Subcutaneous abdominal adipose tissue (tissue), 5 donors: Measurements from ENCODE around the gene SCFD2.
"Not testable (repeated sequence)": the region's sequence is repeated elsewhere in the genome, so short reads cannot be mapped to it uniquely, and the experiment has no call there.

Experiments used
- H3K27ac ChIP-seq: one replicate; pipeline ENCODE4 v1.7.0; 2013; ENCODE audit warnings: low read depth, mild to moderate bottlenecking, inconsistent platforms, low read length, moderate library complexity
- H3K27me3 ChIP-seq, 5 donors: one replicate each; pipeline ENCODE4 v1.7.0; 2013; ENCODE audit warnings: low read length in 5 of 5, inconsistent platforms in 1 of 5; ENCODE audit not compliant: control insufficient read depth in 5 of 5, insufficient read depth in 4 of 5
- H3K36me3 ChIP-seq, 5 donors: one replicate each; pipeline ENCODE4 v1.7.0; 2013; ENCODE audit warnings: low read length in 5 of 5; ENCODE audit not compliant: control insufficient read depth in 5 of 5, insufficient read depth in 5 of 5
- H3K4me1 ChIP-seq, 5 donors: one replicate each; pipeline ENCODE4 v1.7.0; 2013; ENCODE audit warnings: low read length in 5 of 5, mild to moderate bottlenecking in 3 of 5, moderate library complexity in 1 of 5; ENCODE audit not compliant: control insufficient read depth in 5 of 5, insufficient read depth in 5 of 5
- H3K4me3 ChIP-seq, 5 donors: one replicate each; pipeline ENCODE4 v1.7.0; 2013; ENCODE audit warnings: low read length in 5 of 5, low read depth in 1 of 5
- H3K9ac ChIP-seq, 5 donors: one replicate each; pipeline ENCODE4 v1.7.0; 2013; ENCODE audit warnings: low read length in 5 of 5, mild to moderate bottlenecking in 4 of 5, moderate library complexity in 3 of 5
- H3K9me3 ChIP-seq, 5 donors: one replicate each; pipeline ENCODE4 v1.7.0; 2013; ENCODE audit warnings: low read length in 5 of 5; ENCODE audit not compliant: control insufficient read depth in 5 of 5
- donor health status: healthy.
- donor health status: healthy.
- donor health status: healthy.
- donor health status: healthy.
- donor health status: healthy.

SCFD2 gene

DNA sequence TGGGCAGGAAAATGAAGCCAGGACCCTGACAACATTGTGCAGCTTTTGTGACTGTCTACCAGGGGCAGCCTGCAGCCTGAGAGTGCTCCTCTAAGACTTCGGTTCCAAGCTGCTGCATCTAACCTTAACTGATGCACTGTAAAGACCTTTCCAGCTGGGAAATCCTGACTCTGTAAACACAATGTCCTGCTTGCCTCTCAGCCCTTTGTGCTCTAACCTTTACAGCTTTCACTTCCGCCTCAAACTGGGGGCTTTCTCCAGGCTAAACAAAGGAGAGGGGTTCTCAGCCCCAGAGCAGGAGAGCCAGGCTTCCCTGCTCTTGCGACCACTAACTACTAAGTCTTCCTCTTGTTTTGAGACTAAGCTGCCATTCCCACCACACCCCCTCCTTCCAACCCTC is 523.1 kb downstream of the SCFD2 start:
- H3K9me3 ChIP-seq = no peaks in the 10 kb centered on the region
- H3K4me1 ChIP-seq = peaks cover 0 to 33% (median 7%) of the 10 kb centered on the region in 5 donors
- no peak overlapping the region for H3K4me3 ChIP-seq
- no peaks in the 10 kb centered on the region for H3K36me3 ChIP-seq
- H3K27me3 ChIP-seq = peaks cover 0 to 3% (median 0%) of the 10 kb centered on the region in 5 donors
- no peak overlapping the region for H3K9ac ChIP-seq
- no peak overlapping the region for H3K27ac ChIP-seq

DNA sequence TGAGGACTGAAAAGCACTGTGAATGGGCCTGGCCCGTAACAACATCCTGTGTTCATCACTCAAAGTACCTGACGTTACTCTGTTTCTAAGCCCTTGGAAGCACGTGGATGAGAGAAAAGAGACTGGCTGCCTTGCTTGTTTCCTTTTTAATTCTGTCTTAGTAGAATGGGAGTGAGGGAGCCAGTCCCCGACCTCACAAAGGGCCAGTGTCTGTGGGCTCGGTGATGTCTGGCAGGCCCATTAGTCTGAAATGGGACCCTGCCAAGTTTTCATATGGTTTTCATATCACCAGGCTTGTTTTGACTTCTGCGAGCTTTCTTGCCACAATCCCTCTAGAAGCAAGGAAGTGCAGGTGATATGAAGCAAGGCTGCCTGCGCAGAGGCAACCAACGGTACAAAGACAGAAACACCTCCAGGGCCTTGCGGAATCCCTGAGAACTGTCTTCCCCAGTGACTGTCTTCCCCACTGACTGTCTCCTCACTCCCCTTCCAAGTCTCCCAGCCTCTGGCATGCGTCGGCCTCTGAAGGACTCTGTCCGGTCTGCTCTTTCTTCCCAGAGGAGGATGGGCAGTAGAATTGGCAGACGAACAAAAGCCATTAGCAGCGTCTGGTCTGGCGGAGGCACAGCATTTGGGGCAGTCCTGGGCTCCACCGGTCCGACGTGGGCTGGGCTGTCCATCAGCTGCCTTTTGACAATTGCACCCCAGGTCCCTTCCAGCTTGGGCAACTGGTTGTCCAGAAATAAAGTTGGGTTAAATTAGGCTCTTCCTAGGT is 524.0 kb downstream of the SCFD2 start:
- Histone ChIP-seq H3K36me3 (no peaks in the 10 kb centered on the region), H3K4me3 (peak overlapping the region in 1 of 5 donors; percentile 8), H3K27ac (no peak overlapping the region), H3K27me3 (peaks cover 0 to 3% (median 0%) of the 10 kb centered on the region in 5 donors), H3K9me3 (no peaks in the 10 kb centered on the region), H3K9ac (no peak overlapping the region), H3K4me1 (peaks cover 0 to 33% (median 7%) of the 10 kb centered on the region in 5 donors)

DNA sequence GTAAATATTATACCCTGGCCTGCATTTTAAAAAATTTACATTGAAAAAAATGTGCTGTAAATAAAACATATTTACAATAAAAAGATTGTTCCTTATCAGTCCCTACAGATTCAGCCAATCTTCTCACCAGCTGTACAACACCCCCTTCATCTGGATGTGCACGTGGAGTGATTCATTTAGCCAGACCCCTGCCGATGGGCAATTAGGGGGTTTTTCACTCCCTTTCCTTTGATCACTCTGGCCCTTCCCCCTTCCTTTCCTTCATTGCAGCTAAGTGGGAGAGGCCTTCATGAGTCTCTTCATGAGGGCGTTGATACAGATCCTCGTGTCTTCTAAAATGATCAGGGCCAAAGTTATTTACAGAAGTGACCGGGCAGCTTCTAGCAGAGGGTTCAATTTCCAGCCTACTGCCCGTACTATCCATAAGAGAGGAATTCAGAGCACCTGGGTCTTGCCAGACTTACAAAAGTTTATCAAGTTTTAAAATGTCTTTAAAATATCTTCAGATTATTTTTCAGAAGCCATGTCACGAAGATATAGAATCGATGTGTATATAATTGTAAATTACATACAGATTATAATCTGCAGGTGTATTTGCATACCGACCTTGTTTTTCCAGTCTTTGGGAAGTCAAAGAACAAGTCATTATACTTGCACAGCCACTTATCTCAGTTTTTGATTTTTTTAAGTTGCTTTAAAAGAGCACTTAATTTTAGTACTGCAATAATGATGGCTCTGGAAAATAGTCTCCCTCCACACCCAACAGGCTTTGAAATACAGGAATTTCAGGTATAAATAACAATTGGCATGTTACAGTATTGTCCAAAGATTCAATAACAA is 525.1 kb downstream of the SCFD2 start:
- Histone ChIP-seq H3K9ac (no peak overlapping the region), H3K4me3 (no peak overlapping the region), H3K36me3 (no peaks in the 10 kb centered on the region), H3K4me1 (peaks cover 0 to 33% (median 7%) of the 10 kb centered on the region in 5 donors), H3K27me3 (peaks cover 0 to 3% (median 0%) of the 10 kb centered on the region in 5 donors), H3K27ac (no peak overlapping the region), H3K9me3 (no peaks in the 10 kb centered on the region)

DNA sequence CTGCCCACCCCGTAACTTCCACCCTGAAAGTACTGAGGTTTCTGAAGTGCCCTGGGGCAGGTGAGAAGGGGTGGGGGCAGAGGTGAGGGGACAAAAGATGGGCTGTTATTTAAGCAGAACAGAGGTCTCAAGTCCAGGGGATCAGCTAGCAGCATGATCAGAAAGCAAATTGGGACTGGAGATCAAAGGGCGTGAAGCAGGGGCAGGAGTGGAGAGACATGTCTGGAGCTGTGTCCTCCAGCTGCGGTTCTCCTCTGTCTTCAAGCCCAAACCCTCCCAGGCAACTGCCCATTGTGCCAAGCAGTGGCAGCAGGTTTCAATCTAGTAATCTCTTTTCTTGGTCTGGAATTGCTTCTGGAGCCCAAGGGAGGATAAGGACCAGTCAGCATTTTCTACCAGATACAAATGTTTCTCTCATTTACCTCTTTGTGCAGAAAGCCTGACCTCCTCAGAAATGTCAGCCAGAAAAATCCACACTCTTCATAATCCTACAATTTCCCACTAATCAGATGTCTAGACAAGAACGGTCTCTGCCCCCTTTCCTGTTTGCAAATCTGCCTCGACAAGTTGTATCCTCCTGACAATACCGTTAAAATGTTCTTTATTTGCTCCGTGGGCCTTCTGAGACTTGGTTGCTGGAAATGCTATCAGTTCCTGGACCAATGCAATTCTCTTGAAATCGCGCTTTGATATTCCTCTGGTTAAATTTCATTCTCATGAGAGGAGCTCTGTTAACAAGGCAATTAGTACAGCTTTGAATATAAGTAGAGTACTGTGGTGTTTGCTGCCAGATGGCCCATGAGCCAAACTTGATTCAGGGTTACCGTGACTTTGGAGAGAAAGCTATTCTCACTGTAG is 526.9 kb downstream of the SCFD2 start:
- Histone ChIP-seq H3K4me1 (peaks cover 0 to 29% (median 7%) of the 10 kb centered on the region in 5 donors), H3K4me3 (no peak overlapping the region), H3K9ac (no peak overlapping the region), H3K36me3 (no peaks in the 10 kb centered on the region), H3K27me3 (peaks cover 0 to 3% (median 0%) of the 10 kb centered on the region in 5 donors), H3K9me3 (no peaks in the 10 kb centered on the region), H3K27ac (no peak overlapping the region)

DNA sequence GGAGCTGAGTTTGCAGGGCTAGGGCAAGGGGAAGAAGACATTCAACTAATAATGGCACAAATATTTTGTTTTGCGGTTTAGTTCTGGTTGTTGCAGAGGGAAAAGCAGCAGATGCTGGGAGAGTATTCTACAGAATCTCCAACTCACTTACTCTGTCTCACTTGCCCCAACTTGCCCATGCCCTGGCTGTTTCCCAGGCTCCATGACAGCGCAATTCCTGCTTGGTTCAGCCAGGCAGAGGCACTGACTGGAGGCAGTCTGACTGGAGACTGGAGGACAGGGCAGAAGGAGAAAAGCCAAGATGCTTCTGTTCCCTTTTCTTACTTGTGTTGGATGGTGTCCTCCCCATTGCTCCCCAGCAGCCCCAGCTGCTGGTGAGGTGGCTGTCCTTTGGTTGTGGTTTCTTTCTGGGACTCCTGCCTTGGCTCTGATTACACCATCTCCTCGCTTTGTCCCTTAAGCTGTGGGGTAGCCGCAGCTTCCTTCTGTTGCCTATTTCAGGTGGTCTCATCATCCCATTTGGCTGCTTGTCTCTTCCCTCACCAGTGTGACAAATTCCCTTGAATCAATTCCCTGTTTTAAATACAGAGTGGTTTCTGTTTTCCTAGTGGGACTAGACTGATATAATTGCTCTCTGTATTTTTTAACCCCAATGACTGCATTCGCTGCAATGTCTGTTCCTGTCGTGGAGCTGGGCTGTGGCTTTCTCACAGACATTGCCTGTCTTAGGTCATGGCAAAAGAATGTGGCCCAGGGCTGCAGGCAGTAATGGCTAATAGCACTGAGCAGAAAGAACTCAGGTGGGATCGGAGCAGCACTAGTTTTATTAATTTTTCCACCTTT is 527.9 kb downstream of the SCFD2 start:
- Histone ChIP-seq H3K9ac (no peak overlapping the region), H3K9me3 (no peaks in the 10 kb centered on the region), H3K4me1 (peaks cover 0 to 19% (median 5%) of the 10 kb centered on the region in 5 donors), H3K27ac (no peak overlapping the region), H3K36me3 (no peaks in the 10 kb centered on the region), H3K4me3 (no peak overlapping the region), H3K27me3 (peaks cover 0 to 3% (median 0%) of the 10 kb centered on the region in 5 donors)

DNA sequence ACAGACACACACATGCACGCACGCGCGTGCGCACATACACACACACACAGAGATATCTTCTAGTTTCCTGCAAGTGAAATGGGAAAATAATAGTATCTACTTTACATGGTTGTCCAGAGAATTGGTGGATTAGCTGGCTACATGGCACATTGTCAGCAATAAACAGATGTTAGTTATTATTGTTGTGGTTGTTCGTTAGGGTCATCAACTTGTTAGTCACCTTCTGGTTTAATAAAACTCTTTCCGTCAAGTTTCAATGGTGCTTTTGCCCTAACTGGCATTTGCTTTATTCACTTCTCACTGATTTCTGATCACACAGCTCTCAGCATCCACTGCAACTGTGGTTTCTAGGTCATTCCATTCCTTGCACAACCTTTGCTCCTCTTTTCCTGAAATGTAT is 529.2 kb downstream of the SCFD2 start:
- H3K36me3 ChIP-seq = no peaks in the 10 kb centered on the region
- H3K27ac ChIP-seq = no peak overlapping the region
- no peaks in the 10 kb centered on the region for H3K9me3 ChIP-seq
- no peak overlapping the region for H3K4me3 ChIP-seq
- no peak overlapping the region for H3K9ac ChIP-seq
- peaks cover 0 to 7% (median 0%) of the 10 kb centered on the region in 5 donors for H3K4me1 ChIP-seq
- H3K27me3 ChIP-seq = peaks cover 0 to 3% (median 0%) of the 10 kb centered on the region in 5 donors

DNA sequence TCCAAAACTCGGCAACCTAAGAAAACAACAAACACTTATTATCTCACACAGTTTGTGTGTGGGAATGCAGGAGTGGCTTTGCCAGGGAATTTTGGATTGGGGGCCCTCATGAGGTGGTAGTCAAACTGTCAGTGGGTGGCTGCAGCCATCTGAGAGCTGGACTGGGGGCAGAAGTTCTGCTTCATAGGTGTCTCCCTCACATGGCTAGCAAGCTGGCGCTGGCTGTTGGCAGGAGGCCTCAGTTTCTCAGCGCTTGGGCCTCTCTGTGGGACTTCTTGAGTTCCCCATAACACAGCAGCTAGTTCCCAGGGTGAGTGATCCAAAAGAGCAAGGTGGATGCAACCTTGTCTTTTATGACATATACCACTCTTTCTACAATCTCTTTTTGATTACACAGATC is 529.7 kb downstream of the SCFD2 start:
- Histone ChIP-seq H3K27me3 (peaks cover 0 to 3% (median 0%) of the 10 kb centered on the region in 5 donors), H3K27ac (no peak overlapping the region), H3K9me3 (no peaks in the 10 kb centered on the region), H3K9ac (no peak overlapping the region), H3K4me1 (peaks cover 0 to 2% (median 0%) of the 10 kb centered on the region in 5 donors), H3K36me3 (no peaks in the 10 kb centered on the region), H3K4me3 (no peak overlapping the region)

DNA sequence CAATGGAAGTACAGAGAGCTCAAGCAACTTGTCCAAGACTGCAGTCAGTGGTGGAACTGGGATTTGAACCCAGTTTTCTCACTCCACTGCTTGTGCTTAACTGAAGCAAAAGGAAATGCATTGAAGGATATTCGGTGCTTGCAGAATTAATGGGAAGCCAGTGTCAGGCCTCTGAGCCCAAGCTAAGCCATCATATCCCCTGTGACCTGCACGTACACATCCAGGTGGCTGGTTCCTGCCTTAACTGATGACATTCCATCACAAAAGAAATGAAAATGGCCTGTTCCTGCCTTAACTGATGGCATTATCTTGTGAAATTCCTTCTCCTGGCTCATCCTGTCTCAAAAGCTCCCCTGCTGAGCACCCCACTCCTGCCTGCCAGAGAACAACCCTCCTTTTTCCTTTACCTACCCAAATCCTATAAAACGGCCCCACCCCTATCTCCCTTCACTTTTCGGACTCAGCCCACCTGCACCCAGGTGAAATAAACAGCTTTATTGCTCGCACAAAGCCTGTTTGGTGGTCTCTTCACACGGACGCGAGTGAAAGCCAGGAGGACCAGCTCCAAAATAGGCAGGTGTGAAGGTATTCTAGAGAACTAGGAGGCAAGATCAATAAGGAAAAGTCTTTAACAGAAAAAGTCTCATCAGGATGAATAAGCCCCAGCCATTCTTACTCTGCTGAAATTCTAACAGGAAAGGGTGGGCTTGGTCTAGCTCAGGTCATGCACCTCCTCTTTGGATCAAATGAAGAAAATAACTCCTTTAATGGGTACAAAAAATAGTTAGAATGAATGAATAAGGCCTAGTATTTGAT is 531.0 kb downstream of the SCFD2 start:
- H3K4me3 ChIP-seq, H3K27ac ChIP-seq, H3K9me3 ChIP-seq, H3K4me1 ChIP-seq, H3K27me3 ChIP-seq, H3K9ac ChIP-seq, H3K36me3 ChIP-seq: not testable (repeated sequence)
